ENCODE data around the gene UBE2E2.

UBE2E2 gene

GRCh38 chr3:23308986-23309625 lies 106.0 kb downstream of the UBE2E2 start:
- Histone ChIP-seq H3K79me2 (ENCODE audit: control insufficient read depth, low read length) (0 out of 2 replicates have a peak, but pooled peaks cover 5% of the 10 kb centered on the region), H3K4me1 (ENCODE audit: control insufficient read depth, low read length) (peaks cover 5% of the 10 kb centered on the region), H3K9me2 (replicated peaks; ENCODE audit: control insufficient read depth, low read length) (no peaks in the 10 kb centered on the region), H3K4me2 (ENCODE audit: low read length) (no peak overlapping the region), H3K27ac (ENCODE audit: low read depth, low read length) (no peak overlapping the region), H3K9me3 (ENCODE audit: control insufficient read depth, insufficient read depth, low read length) (no peaks in the 10 kb centered on the region), H3K4me3 (ENCODE audit: low read length) (no peak overlapping the region), H4K20me1 (ENCODE audit: control insufficient read depth, insufficient read depth, low read depth, low read length) (no peaks in the 10 kb centered on the region), H3F3A (ENCODE audit: control insufficient read depth, insufficient read depth) (no peaks in the 10 kb centered on the region), H3K36me3 (ENCODE audit: control insufficient read depth, low read length) (no peaks in the 10 kb centered on the region; the same call in 1 of the 2 replicates), H3K27me3 (ENCODE audit: control insufficient read depth, low read length) (no peaks in the 10 kb centered on the region)
- TF ChIP-seq EZH2phosphoT487 (IDR thresholded peaks at IDR 0.05; ENCODE audit: borderline replicate concordance, low read length) = no peak
- TF ChIP-seq, protein P1, sequence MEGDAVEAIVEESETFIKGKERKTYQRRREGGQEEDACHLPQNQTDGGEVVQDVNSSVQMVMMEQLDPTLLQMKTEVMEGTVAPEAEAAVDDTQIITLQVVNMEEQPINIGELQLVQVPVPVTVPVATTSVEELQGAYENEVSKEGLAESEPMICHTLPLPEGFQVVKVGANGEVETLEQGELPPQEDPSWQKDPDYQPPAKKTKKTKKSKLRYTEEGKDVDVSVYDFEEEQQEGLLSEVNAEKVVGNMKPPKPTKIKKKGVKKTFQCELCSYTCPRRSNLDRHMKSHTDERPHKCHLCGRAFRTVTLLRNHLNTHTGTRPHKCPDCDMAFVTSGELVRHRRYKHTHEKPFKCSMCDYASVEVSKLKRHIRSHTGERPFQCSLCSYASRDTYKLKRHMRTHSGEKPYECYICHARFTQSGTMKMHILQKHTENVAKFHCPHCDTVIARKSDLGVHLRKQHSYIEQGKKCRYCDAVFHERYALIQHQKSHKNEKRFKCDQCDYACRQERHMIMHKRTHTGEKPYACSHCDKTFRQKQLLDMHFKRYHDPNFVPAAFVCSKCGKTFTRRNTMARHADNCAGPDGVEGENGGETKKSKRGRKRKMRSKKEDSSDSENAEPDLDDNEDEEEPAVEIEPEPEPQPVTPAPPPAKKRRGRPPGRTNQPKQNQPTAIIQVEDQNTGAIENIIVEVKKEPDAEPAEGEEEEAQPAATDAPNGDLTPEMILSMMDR (IDR thresholded peaks at IDR 0.05; ENCODE audit: low read depth, low read length, poor library complexity, severe bottlenecking) = no peak

- Histone ChIP-seq H3K4me1 (ENCODE audit: control insufficient read depth, low read length) (no peaks in the 10 kb centered on the region), H3K27ac (ENCODE audit: low read depth, low read length) (no peak overlapping the region), H3K36me3 (ENCODE audit: control insufficient read depth, low read length) (no peaks in the 10 kb centered on the region; the same call in 1 of the 2 replicates), H4K20me1 (ENCODE audit: control insufficient read depth, insufficient read depth, low read depth, low read length) (no peaks in the 10 kb centered on the region), H3K9me3 (ENCODE audit: control insufficient read depth, insufficient read depth, low read length) (peaks cover 8% of the 10 kb centered on the region; the same call in 1 of the 2 replicates), H3K4me3 (ENCODE audit: low read length) (no peak overlapping the region), H3K9me2 (replicated peaks; ENCODE audit: control insufficient read depth, low read length) (no peaks in the 10 kb centered on the region), H3K27me3 (ENCODE audit: control insufficient read depth, low read length) (no peaks in the 10 kb centered on the region), H3F3A (ENCODE audit: control insufficient read depth, insufficient read depth) (no peaks in the 10 kb centered on the region), H3K79me2 (ENCODE audit: control insufficient read depth, low read length) (peaks cover 17% of the 10 kb centered on the region), H3K4me2 (ENCODE audit: low read length) (no peak overlapping the region)
- TF ChIP-seq, protein P1 (IDR thresholded peaks at IDR 0.05; ENCODE audit: low read depth, low read length, poor library complexity, severe bottlenecking) = no peak
- no peak for TF ChIP-seq EZH2phosphoT487 (IDR thresholded peaks at IDR 0.05; ENCODE audit: borderline replicate concordance, low read length)
Observed at GRCh38 chr3:23312866-23313265, 109.7 kb downstream of the UBE2E2 start.

- TF ChIP-seq, protein P1 (IDR thresholded peaks at IDR 0.05; ENCODE audit: low read depth, low read length, poor library complexity, severe bottlenecking) = no peak
- TF ChIP-seq EZH2phosphoT487 (IDR thresholded peaks at IDR 0.05; ENCODE audit: borderline replicate concordance, low read length) = no peak
- H3K4me2 ChIP-seq (ENCODE audit: low read length) = no peak overlapping the region
- H3K9me2 ChIP-seq (replicated peaks; ENCODE audit: control insufficient read depth, low read length) = no peaks in the 10 kb centered on the region
Observed at GRCh38 chr3:23314981-23315762, 112.0 kb downstream of the UBE2E2 start.

More at GRCh38 chr3:23314981-23315762, 112.0 kb downstream of the UBE2E2 start:
- Histone ChIP-seq H3K27ac (ENCODE audit: low read depth, low read length) (no peak overlapping the region), H3K79me2 (ENCODE audit: control insufficient read depth, low read length) (peaks cover 17% of the 10 kb centered on the region), H3K9me3 (ENCODE audit: control insufficient read depth, insufficient read depth, low read length) (peaks cover 8% of the 10 kb centered on the region; the same call in 1 of the 2 replicates), H3F3A (ENCODE audit: control insufficient read depth, insufficient read depth) (0 out of 2 replicates have a peak, but pooled peaks cover 2% of the 10 kb centered on the region), H3K4me3 (ENCODE audit: low read length) (no peak overlapping the region), H4K20me1 (ENCODE audit: control insufficient read depth, insufficient read depth, low read depth, low read length) (no peaks in the 10 kb centered on the region), H3K27me3 (ENCODE audit: control insufficient read depth, low read length) (no peaks in the 10 kb centered on the region), H3K36me3 (ENCODE audit: control insufficient read depth, low read length) (no peaks in the 10 kb centered on the region; the same call in 1 of the 2 replicates), H3K4me1 (ENCODE audit: control insufficient read depth, low read length) (no peaks in the 10 kb centered on the region)
